Measurements from ENCODE around the gene UBE2C.

GRCh38 chr20:45857882-45858216, 45.4 kb downstream of the UBE2C start:
- TF ChIP-seq NR1H2 (CRISPR knock-in tag; IDR thresholded peaks at IDR 0.05) = no peak
- no peak for TF ChIP-seq STAT6 (CRISPR knock-in tag; conservative IDR thresholded peaks at IDR 0.05; ENCODE audit: low read depth)
- no peak for TF ChIP-seq JUN (CRISPR knock-in tag; IDR thresholded peaks at IDR 0.05)
- TF ChIP-seq ZBTB21 (CRISPR knock-in tag; IDR thresholded peaks at IDR 0.05; ENCODE audit: borderline replicate concordance) = no peak
- no peak for TF ChIP-seq HMGA2 (CRISPR knock-in tag; IDR thresholded peaks at IDR 0.05)
- no peak for TF ChIP-seq GTF2I (CRISPR knock-in tag; conservative IDR thresholded peaks at IDR 0.05)
- no peak for TF ChIP-seq ZNF281 (CRISPR knock-in tag; IDR thresholded peaks at IDR 0.05)
